AG10803 (cell line): ENCODE measurements around the gene TM4SF1.

Experiments
- DNase-seq: peaks from one replicate; pipeline ENCODE4 v3.0.0; 2010; ENCODE audit warnings: low read depth
- H3K4me3 ChIP-seq: 2 replicates; pipeline ENCODE4 v1.5.1; 2011; ENCODE audit warnings: mild to moderate bottlenecking, low read length, control low read depth
- TF ChIP-seq, protein P1 (sequence below): conservative IDR thresholded peaks from 2 replicates; pipeline ENCODE4 v1.5.1; 2011; ENCODE audit warnings: mild to moderate bottlenecking, low read length, control low read depth, inconsistent platforms

TM4SF1 gene

DNA sequence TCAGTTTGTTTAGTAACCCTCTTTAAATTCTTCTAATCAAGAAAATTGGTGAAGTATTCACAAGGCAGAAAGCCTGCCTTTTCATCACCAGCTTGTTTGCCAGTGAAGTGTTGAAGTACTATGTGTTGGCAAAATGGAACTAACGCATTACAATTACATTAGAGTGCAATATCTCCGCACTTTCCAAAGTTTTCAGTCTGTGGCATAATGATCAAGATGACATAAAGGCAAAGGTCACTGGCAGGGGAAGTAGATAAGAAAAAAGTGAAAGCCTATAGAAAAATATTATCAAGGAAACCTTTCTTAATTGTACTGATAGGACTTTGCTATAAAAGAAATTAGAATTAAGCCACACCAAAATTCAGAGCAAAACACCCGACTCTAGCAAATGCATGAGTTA, 25.0 kb upstream of the TM4SF1 start:
- DNase-seq = no peak
- no peak overlapping the region for H3K4me3 ChIP-seq
- TF ChIP-seq, protein P1, sequence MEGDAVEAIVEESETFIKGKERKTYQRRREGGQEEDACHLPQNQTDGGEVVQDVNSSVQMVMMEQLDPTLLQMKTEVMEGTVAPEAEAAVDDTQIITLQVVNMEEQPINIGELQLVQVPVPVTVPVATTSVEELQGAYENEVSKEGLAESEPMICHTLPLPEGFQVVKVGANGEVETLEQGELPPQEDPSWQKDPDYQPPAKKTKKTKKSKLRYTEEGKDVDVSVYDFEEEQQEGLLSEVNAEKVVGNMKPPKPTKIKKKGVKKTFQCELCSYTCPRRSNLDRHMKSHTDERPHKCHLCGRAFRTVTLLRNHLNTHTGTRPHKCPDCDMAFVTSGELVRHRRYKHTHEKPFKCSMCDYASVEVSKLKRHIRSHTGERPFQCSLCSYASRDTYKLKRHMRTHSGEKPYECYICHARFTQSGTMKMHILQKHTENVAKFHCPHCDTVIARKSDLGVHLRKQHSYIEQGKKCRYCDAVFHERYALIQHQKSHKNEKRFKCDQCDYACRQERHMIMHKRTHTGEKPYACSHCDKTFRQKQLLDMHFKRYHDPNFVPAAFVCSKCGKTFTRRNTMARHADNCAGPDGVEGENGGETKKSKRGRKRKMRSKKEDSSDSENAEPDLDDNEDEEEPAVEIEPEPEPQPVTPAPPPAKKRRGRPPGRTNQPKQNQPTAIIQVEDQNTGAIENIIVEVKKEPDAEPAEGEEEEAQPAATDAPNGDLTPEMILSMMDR = no peak

- TF ChIP-seq, protein P1 = no peak
- H3K4me3 ChIP-seq = no peak overlapping the region
- no peak for DNase-seq
Observed at GRCh38 chr3:149401926-149402310, 24.5 kb upstream of the TM4SF1 start.

- no peak overlapping the region for H3K4me3 ChIP-seq
- TF ChIP-seq, protein P1 = no peak
- DNase-seq = no peak
Observed at GRCh38 chr3:149401212-149401925, 23.9 kb upstream of the TM4SF1 start.

GRCh38 chr3:149400645-149401044, 23.2 kb upstream of the TM4SF1 start:
- H3K4me3 ChIP-seq = no peak overlapping the region
- no peak for DNase-seq
- TF ChIP-seq, protein P1 = no peak

DNA sequence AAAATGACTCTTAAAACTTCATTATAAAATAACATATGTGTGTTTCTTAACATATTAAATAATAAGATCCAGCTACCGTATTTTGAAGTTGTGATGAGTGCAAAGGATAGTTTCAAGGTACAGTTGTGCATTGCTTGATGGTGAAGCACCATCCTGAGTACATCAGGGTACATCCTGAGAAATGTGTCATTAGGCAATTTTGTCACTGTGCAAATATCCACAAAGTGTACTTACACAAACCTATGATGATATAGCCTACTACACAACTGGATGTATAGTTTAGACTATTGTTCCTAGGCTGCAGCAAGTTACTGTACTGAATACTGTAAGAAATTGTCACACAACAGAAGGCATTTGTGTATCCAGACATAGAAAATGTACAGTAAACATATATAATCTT, 20.8 kb upstream of the TM4SF1 start:
- DNase-seq = no peak
- TF ChIP-seq, protein P1 = no peak
- no peak overlapping the region for H3K4me3 ChIP-seq

DNA sequence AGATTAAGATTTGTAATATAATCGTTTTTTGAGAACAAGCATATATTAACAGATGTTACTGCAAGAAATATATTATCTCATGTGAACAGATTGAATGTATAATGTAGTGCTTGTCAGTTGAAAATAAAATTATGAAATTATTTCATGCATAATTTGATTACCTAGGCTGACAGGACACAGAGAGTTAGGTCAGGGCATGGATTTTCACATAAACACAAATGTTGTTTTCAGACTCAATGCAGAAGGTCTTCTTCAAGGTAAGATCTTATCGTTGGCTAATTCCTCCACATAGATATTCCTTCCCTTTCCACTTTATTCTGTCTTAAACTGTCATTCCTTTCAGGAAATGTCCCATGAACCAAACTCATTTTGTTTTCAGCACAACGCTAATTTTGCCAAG, 20.1 kb upstream of the TM4SF1 start:
- TF ChIP-seq, protein P1 = no peak
- DNase-seq = no peak
- no peak overlapping the region for H3K4me3 ChIP-seq

GRCh38 chr3:149396476-149396875, 19.0 kb upstream of the TM4SF1 start:
- H3K4me3 ChIP-seq = no peak overlapping the region
- DNase-seq = no peak
- TF ChIP-seq, protein P1 = no peak
